SK-N-MC (cell line): Measurements from ENCODE around the gene RIN1.

Experiments
- DNase-seq: peaks from one replicate; pipeline ENCODE4 v3.0.0-alpha.2; 2011; ENCODE audit warnings: low read depth, low spot score
- H3K27ac ChIP-seq: fragments of 200-600 bp; sonication (generic); 2 replicates; pipeline ENCODE4 v1.5.1; 2016; ENCODE audit warnings: mixed run types
- H3K36me3 ChIP-seq: fragments of 200-600 bp; sonication (generic); 2 replicates; pipeline ENCODE4 v1.6.1; 2017; ENCODE audit warnings: antibody characterized with exemption, low read length, mixed read lengths; ENCODE audit not compliant: insufficient read depth
- H3K4me3 ChIP-seq: fragments of 200-600 bp; sonication (generic); 2 replicates; pipeline ENCODE4 v1.5.1; 2016
- H3K9ac ChIP-seq: fragments of 200-600 bp; sonication (generic); 2 replicates; pipeline ENCODE4 v1.8.0; 2017; ENCODE audit warnings: mixed run types, mixed read lengths; ENCODE audit not compliant: insufficient read length
- H3K9me3 ChIP-seq: fragments of 200-600 bp; sonication (generic); 2 replicates; pipeline ENCODE4 v1.6.1; 2017; ENCODE audit warnings: low read depth, mild to moderate bottlenecking, antibody characterized with exemption, low read length, moderate library complexity, mixed read lengths
- EZH2 ChIP-seq: fragments of 200-600 bp; sonication (generic); IDR thresholded peaks from one replicate; pipeline ENCODE4 v1.6.1; 2017; ENCODE audit warnings: antibody characterized with exemption
- FOXP2 ChIP-seq: optimal IDR thresholded peaks from 2 replicates; pipeline ENCODE3; 2011; ENCODE audit warnings: mild to moderate bottlenecking, moderate library complexity; ENCODE audit not compliant: insufficient read depth; ENCODE audit errors: extremely low read length, control extremely low read depth
- POLR2AphosphoS5 ChIP-seq: IDR thresholded peaks from 2 replicates; pipeline ENCODE4 v1.6.1; 2012; ENCODE audit warnings: mild to moderate bottlenecking, low read depth, low read length, borderline replicate concordance

Gene RIN1

DNA sequence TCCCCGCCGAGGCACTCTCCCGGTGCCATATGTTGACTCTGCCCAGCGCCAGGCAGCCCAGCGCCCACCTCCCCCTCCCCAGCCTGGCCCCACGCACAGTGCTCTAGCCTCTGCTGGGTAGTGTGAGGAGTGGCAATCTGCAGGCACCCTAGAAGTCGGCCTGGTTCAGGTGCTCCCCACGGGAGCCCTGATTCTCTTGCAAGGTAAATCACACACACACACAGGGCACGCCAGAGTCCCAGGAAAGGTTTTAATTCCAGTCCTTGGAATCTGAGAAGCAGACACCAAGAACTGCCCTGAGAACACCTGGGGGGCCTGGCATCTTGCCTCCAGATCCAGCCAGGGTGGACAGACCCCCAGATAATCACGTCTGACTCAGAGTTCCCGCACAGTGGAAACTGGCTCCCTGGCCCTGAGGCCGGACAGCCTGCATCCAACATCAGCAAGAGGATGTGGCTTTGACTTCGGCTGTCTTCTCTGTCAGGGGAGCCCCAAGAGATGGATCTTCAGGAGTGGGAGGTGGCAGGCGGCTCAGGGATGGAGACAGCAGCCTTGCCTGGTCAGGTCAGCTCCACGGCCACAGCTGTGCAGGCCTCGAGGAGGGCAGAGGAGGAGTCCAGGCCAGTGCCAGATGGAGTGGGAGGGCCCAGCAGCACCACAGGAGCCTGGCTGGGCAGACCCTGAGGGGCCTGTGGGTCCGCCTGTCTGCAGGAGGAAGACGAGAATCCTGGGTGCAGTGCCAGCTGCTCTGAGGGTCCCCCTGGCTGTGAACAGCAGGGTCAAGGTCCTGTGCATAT, 1.1 kb upstream of the RIN1 start:
- Histone ChIP-seq H3K9ac (no peak overlapping the region), H3K27ac (no peak overlapping the region), H3K9me3 (no peaks in the 10 kb centered on the region), H3K4me3 (no peak overlapping the region), H3K36me3 (peaks cover 4% of the 10 kb centered on the region; the same call in 1 of the 2 replicates)
- DNase-seq, result no peak
- TF ChIP-seq FOXP2 (no peak), POLR2AphosphoS5 (no peak), EZH2 (no peak)

DNA sequence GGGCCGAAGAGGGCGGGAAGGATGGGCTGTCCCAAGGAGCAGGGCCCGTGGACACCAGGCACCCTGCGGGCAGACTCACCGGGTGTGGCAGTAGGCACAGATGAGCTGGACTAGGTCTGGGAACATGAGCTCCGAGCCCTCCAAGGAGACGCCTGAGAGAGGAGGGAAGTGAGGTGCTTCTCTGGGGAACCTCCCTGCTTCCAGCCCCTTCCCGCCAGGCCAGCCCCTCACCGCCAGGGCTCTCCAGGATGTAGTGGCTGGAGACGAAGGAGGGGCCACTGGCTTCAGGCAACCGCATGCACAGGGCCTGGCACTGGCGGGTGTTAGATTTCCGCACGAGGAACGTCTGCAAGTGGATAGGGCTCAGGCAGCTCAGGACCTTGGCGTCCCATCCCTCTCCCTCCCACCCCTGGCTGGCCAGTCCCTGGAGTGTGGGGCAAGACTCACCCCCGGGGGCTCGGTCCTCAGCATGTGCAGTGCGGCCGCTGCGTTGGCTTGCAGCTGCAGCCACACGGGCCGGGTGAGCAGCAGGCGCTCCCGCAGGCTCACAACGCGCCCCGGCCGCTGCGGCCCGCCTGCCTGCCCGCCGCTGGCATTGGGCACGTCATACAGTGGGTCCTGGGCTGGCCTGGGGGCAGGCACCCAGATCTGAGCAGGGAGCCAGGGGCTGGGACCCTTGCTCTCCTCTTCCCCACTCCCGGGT, 552 bp downstream of the RIN1 start:
- H3K9ac ChIP-seq, result no peak overlapping the region
- no peak overlapping the region for H3K27ac ChIP-seq
- H3K9me3 ChIP-seq, result no peaks in the 10 kb centered on the region
- no peak for DNase-seq
- no peak overlapping the region for H3K4me3 ChIP-seq
- TF ChIP-seq FOXP2 (no peak), EZH2 (no peak)
- H3K36me3 ChIP-seq, result peaks cover 4% of the 10 kb centered on the region; the same call in 1 of the 2 replicates

DNA sequence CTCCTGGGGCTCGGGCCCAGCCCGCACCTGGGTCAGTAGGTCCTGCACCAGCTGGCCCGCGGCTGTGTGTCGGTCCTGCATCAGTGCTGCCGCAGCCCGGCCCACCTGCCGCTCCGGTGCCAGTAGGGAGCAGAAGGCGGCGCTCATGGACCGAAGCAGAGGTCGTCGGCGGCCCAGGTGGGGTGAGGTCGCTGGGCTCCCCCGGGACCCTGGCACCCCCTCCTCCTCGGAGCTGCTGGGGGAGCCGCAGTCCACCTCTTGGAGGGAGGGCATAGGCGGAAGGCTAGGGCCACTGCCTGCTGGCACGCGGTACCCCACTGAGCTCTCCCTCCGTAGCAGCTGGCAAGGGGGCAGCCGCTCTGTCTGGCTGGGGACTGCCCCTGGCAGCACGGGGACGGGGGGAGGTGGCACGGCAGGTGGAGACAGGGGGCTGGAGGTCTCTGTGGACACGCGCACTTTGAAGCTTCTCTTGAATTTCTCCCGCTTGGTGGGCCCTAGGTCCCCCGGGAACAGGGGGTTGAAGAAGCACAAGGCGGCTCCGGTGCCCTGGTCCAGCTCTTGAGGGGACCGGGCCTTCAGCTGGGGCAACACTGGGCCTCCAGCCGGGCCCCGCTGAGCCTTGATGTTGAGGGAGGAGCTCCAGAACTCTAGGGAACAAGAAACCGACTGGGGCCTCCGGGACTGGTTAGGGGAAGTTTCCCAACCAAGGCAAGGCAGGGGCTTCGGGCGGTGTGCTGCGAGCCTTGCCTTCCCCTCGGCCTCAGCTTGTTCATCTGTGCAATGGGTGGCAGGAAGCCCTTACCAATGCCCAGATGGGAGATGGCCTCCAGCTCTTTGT, 1.4 kb downstream of the RIN1 start:
- Histone ChIP-seq H3K9ac (no peak overlapping the region), H3K4me3 (no peak overlapping the region), H3K9me3 (no peaks in the 10 kb centered on the region), H3K27ac (no peak overlapping the region), H3K36me3 (no peaks in the 10 kb centered on the region; the same call in 1 of the 2 replicates)
- TF ChIP-seq FOXP2, result no peak
- TF ChIP-seq POLR2AphosphoS5, result no peak
- TF ChIP-seq EZH2, result no peak
- DNase-seq, result no peak

DNA sequence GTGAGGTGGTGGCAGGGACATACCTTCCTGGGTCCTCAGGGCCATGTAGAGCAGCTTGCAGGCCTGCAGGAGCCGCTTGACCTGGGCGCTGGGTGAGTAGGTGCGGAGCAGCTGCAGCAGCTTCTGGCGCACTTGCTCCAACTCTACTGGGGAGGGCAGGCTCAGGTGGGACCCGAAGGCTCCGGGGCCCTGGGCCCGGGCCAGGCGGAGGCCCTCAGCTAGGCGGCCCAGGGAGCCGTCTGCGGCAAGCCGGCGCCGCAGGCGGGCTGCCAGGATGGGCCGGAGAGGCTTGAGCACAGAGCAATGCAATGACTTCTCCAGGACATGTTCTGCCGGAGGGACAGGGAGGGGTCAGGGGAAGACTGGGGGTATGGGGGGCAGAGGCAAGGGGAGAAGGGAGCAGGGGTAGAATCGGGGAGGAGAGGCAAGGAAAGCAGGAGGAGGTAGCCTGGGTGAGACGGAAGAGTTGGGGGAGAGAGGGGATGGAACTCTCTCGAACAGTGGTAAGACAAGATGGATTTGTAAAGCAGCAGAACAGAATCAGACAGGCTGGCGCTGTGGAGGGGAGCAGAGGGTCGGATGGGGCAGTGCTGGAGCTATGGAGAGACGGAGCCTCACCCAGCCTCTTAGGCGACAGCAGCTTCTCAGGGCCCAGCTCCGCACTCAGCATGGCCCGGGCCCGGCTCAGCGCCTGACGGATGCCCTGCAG, 2.2 kb downstream of the RIN1 start:
- Histone ChIP-seq H3K36me3 (no peaks in the 10 kb centered on the region; the same call in 1 of the 2 replicates), H3K4me3 (no peak overlapping the region), H3K9me3 (no peaks in the 10 kb centered on the region), H3K9ac (no peak overlapping the region), H3K27ac (no peak overlapping the region)
- TF ChIP-seq POLR2AphosphoS5, result no peak
- no peak for TF ChIP-seq EZH2
- no peak for TF ChIP-seq FOXP2
- no peak for DNase-seq

DNA sequence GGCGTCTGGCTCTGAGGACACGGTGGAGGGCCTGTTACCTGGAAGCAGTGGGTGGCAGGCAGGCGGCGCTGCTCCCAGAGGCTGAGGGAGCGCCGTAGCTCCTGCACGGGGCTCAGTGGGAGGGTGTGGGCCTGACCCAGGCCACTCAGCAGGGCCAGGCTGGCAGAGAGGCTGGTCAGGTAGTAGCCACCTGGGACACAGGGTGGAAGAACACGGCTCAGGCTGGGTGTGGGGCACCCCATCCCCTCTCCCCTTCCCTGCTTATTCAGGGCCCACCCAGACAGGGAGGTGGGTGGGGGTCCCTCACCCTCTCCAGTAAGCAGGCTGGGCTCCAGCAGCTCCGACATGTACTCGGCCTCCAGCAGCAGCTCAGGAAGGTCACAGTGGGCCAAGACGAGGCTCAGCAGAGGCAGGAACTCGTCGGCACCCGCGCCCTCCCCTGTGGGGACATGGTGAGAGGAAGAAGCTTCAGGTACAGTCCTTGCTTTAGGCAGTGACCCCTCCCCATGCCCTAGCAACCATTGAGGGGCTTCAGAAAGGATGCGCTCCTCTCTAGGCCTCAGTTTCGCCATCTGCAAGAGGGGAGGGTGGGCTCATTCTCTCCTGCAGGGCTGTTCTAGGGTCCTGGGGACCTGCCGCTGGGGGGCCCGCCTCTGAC, 2.9 kb downstream of the RIN1 start:
- Histone ChIP-seq H3K4me3 (no peak overlapping the region), H3K27ac (no peak overlapping the region), H3K9ac (no peak overlapping the region), H3K9me3 (no peaks in the 10 kb centered on the region), H3K36me3 (no peaks in the 10 kb centered on the region; the same call in 1 of the 2 replicates)
- TF ChIP-seq POLR2AphosphoS5 (no peak), FOXP2 (no peak), EZH2 (no peak)
- DNase-seq, result no peak

DNA sequence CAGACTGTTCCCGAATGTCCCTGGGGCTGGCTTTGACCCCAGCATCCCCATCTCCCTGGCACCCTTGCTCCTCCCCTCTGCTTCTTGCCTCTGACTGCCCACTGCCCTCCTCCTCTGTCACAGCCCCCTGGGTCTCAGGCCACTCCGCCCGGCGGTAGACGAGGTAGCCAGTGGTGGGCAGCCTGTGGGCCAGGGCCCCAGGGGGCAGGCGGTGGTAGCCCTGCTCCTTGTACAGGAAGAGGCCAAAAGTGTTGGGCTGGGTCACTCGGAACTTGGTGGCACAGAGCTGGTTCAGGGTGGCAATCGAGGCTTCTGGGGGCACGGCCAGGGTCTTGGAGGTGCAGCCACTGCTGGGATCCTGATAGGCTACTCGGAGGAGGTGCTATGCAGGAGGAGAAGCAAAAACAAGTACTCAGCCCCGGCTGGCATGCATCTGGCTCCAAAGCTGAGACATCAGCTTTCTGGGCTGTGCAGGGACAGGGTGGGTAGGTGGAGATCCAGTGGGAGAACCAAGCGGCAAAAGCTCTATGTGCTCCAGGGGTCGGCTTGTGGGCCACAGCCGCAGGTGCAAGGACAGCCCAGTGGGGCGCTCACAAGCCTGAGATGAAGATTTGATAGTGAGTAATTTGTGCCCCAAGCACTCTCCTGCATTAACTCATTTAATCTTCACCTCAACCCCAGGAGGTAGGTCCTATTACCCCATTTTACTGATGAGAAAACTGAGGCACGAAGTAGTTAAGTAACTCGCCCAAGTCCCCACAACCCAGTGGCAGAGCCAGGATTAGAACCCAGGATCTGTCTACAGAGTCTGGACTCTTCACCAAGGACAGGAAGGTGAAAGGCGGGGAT, 3.6 kb downstream of the RIN1 start:
- Histone ChIP-seq H3K9me3 (no peaks in the 10 kb centered on the region), H3K36me3 (no peaks in the 10 kb centered on the region; the same call in 1 of the 2 replicates), H3K27ac (no peak overlapping the region), H3K4me3 (no peak overlapping the region), H3K9ac (no peak overlapping the region)
- TF ChIP-seq FOXP2 (no peak), POLR2AphosphoS5 (no peak), EZH2 (no peak)
- no peak for DNase-seq

DNA sequence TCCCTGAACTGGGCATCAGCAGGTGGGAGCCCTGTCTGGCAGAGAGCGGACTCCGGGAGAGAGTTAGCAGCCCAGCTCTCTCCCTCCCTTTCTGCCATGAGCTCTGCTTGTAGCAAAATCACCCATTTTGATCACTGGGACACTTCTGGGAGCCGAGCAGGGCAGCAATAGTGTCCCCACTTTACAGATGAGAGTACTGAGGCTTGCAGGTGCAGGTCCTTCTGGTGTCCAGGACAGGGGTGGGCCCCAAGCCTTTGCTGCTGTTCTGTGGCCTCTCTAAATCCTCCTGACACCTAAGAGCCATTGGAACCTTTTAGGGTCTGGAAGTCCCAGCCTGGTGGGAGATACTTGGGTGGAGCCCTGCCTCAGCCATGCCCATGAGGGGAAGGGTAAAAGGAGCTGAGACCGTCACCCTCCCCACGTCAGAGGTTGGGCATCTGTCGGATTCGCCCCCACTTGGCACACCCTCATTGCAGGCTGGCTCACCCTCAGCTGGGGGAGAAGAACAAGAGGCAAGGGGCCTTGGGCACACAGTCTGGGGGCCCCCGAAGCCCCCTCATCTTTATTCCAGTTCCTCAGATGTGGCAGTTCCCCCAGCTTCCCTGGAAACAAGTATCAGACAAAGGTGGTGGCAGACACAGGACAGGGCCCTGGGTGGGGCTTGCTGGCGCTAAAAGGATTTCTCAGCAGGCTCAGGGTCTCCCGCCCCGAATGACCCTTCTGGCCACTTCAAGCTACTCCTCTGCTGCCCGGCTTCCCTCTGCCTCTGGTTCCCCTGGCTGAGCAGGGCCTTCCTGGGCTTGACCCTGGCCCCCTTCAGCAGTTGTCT, 4.5 kb downstream of the RIN1 start:
- Histone ChIP-seq H3K36me3 (no peaks in the 10 kb centered on the region), H3K9me3 (no peaks in the 10 kb centered on the region)
- TF ChIP-seq EZH2 (no peak), FOXP2 (no peak), POLR2AphosphoS5 (no peak)

More for the DNA sequence above, 4.5 kb downstream of the RIN1 start:
- DNase-seq, result no peak
- H3K9ac ChIP-seq, result no peak overlapping the region
- no peak overlapping the region for H3K27ac ChIP-seq
- H3K4me3 ChIP-seq, result no peak overlapping the region
